OCI-LY7 (cell line): ENCODE data around the gene CCDC187. TPM values are rescaled to one million over a fixed set of nuclear protein-coding genes. Genes with fewer than 3 reads are reported as not detected.

Experiments
- BruUV-seq: library from RNA; stranded (reverse); fragments of 400-500 nt; replicated peaks from 2 replicates; lab custom pipeline; 2021; lab: Mats Ljungman, UMichigan
- CTCF ChIA-PET: fragments of 300-600 bp; sonication (Branson Sonifier 250); formaldehyde crosslinking; loops from one replicate; lab custom pipeline; 2022; ENCODE audit warnings: antibody characterized with exemption; ENCODE audit not compliant: unreplicated experiment; lab: Charles Lee
- POLR2A ChIA-PET: fragments of 300-600 bp; sonication (Branson Sonifier 250); formaldehyde crosslinking; loops from one replicate; lab custom pipeline; 2022; ENCODE audit warnings: antibody characterized with exemption; lab: Charles Lee
- DNase-seq: peaks from one replicate; pipeline ENCODE4 v3.0.0-alpha.2; 2015; ENCODE audit warnings: low spot score
- H2AFZ ChIP-seq: fragments of 200-600 bp; sonication (generic), shearing (Covaris generic); 2 replicates; pipeline ENCODE4 v1.6.1; 2014; ENCODE audit warnings: mild to moderate bottlenecking, antibody characterized with exemption, low read length, moderate library complexity
- H3K27ac ChIP-seq: fragments of 200-600 bp; sonication (generic); 2 replicates; pipeline ENCODE4 v1.5.1; 2014; ENCODE audit warnings: mixed run types, low read depth, mild to moderate bottlenecking, moderate library complexity, low read length, inconsistent platforms; ENCODE audit not compliant: poor library complexity, severe bottlenecking
- H3K36me3 ChIP-seq: fragments of 200-600 bp; sonication (generic); 2 replicates; pipeline ENCODE4 v1.6.1; 2014; ENCODE audit warnings: mild to moderate bottlenecking, antibody characterized with exemption, low read length, moderate library complexity, mixed read lengths; ENCODE audit not compliant: insufficient read depth
- H3K4me1 ChIP-seq: fragments of 200-600 bp; sonication (generic); 2 replicates; pipeline ENCODE4 v1.5.1; 2014; ENCODE audit warnings: mild to moderate bottlenecking, low read length; ENCODE audit not compliant: insufficient read depth, poor library complexity, severe bottlenecking
- H3K4me2 ChIP-seq: fragments of 200-600 bp; sonication (generic); 2 replicates; pipeline ENCODE4 v1.6.1; 2014; ENCODE audit warnings: mild to moderate bottlenecking, low read length
- H3K4me3 ChIP-seq: fragments of 200-600 bp; sonication (generic); 2 replicates; pipeline ENCODE4 v1.5.1; 2014; ENCODE audit warnings: mild to moderate bottlenecking, low read depth, low read length; ENCODE audit not compliant: poor library complexity, severe bottlenecking
- H3K79me2 ChIP-seq: fragments of 200-600 bp; sonication (generic); 2 replicates; pipeline ENCODE4 v1.6.1; 2016; ENCODE audit warnings: low read depth, mild to moderate bottlenecking, low read length, moderate library complexity, mixed read lengths; ENCODE audit not compliant: insufficient read depth
- H3K9me2 ChIP-seq: fragments of 200-600 bp; sonication (generic); 2 replicates; pipeline ENCODE4 v1.6.1; 2016; ENCODE audit warnings: mild to moderate bottlenecking, low read length, mixed read lengths; ENCODE audit not compliant: insufficient read depth
- H3K9me3 ChIP-seq: fragments of 200-600 bp; sonication (generic); 2 replicates; pipeline ENCODE4 v1.6.1; 2014; ENCODE audit warnings: mild to moderate bottlenecking, mixed run types, low read length, mixed read lengths
- H4K20me1 ChIP-seq: fragments of 200-600 bp; sonication (generic); 2 replicates; pipeline ENCODE4 v1.6.1; 2014; ENCODE audit warnings: mild to moderate bottlenecking, antibody characterized with exemption, low read length, moderate library complexity, mixed read lengths; ENCODE audit not compliant: insufficient read depth
- CTCF ChIP-seq: fragments of 200-600 bp; sonication (generic); conservative IDR thresholded peaks from 2 replicates; pipeline ENCODE4 v1.5.1; 2014; ENCODE audit warnings: mild to moderate bottlenecking, antibody characterized with exemption, low read length, moderate library complexity, mixed read lengths
- EZH2phosphoT487 ChIP-seq: fragments of 200-600 bp; sonication (generic); IDR thresholded peaks from 2 replicates; pipeline ENCODE4 v1.6.1; 2018; ENCODE audit warnings: low read depth, borderline replicate concordance, mild to moderate bottlenecking, mixed run types, antibody characterized with exemption, low read length, moderate library complexity, mixed read lengths
- intact Hi-C: fragments of 100-400 bp; cut with micrococcal nuclease; formaldehyde crosslinking; loops from one replicate; pipeline ENCODE4 v1.10.0; 2022; ENCODE audit not compliant: unreplicated experiment
- total RNA-seq, 2 experiments: library from RNA; depleted of rRNA in 1 of 2; stranded (reverse); fragments of >200 nt in 1 of 2; shearing (Covaris generic) in 1 of 2; gene quantifications; 2 replicates each; pipeline ENCODE4 v1.2.3, GENCODE V29; 2014 to 2022

The CCDC187 gene
- total RNA-seq, 2 experiments from 2014 or later: not detected

DNA sequence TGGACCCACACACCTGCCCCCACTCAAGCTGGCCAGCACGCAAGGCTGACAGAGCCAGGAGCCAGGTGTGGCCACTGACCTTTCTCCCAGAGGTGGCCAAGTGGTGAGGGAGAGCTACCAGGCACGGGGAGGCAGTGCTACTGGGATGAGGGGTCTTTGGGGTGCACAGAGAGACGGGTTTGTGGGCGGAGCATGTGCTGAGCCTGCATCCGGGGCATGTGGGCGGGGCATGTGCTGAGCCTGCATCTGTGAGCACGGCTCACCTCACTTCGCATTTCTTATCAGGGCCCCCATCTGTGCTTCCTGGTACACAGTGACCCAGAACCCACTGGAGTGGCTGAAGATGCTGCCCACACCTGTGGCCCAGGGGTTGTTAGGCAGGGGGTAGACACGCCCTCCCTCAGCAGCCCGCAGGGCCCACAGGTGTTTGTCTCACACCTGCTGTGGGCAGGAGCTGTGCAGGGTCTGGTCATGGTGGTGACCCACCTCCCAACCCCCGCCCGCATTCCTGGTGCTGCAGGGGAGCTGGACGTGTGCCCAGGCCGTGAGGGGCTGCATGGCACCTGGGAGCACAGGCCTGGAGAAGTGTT is 21.5 kb downstream of the CCDC187 start:
- TF ChIP-seq EZH2phosphoT487 (no peak), CTCF (no peak)
- ChIA-PET POLR2A (interaction anchor here (1.5 kb wide), 1 partner anchor 15 kb away, joined by 3 read pairs; no protein-coding TSS in a partner anchor), CTCF (no interaction called here)
- Histone ChIP-seq H3K4me2 (peak overlapping the region; percentile 25; the same call in 1 of the 2 replicates), H3K79me2 (no peaks in the 10 kb centered on the region), H3K36me3 (no peaks in the 10 kb centered on the region), H3K27ac (no peak overlapping the region), H3K4me3 (no peak overlapping the region), H3K9me3 (no peaks in the 10 kb centered on the region), H3K9me2 (no peaks in the 10 kb centered on the region), H4K20me1 (no peaks in the 10 kb centered on the region), H2AFZ (no peak overlapping the region), H3K4me1 (peaks cover 17% of the 10 kb centered on the region)
- intact Hi-C loops: loop anchor here (2.0 kb wide), 1 partner anchor 60 kb away; no protein-coding TSS in a partner anchor
- no TSS peak for BruUV-seq
- peak; percentile 62 for DNase-seq

DNA sequence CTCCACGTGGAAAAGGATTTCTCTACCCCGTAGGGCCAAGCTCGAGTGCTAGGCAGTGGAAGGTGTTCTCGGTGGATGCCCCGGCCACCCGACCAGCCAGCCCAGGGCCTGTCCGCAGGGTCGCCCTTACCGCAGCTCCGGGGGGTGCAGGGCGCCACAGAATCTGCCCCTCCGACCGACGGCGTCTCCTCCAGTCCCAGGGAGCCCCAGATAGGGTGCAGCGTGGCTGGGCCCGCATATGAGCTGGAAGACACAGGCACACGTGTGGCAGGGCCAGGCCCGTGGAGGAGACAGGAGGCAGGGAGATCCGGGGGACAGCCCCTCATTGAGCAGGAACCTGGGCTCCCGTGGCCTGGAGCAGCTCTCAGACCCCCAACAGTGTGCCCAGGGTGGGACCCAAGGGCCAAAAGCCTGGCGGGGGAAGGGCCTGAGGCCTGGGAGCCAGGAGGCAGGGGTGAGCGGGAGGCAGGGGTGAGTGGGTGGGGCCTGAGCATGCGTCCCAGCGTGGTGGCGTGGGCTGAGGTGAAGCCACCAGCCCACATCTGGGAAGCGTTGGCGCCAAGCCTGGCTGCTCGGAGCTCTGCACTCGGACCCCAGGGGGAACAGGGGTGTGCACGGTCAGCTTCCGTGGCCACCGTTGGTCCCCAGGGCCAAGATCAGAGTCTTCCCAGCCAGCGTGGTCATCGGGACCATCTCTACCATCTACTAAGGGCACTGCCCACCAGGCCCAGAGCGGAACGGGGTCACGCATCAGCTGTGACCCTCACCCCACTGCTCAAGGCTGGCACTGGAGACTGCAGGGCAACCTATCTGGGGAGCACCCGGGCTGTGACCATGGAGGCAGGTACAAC is 22.2 kb downstream of the CCDC187 start:
- TF ChIP-seq CTCF: no peak
- no peak for TF ChIP-seq EZH2phosphoT487
- Histone ChIP-seq H4K20me1 (no peaks in the 10 kb centered on the region), H2AFZ (no peak overlapping the region), H3K4me1 (peaks cover 17% of the 10 kb centered on the region), H3K27ac (no peak overlapping the region), H3K4me2 (peak overlapping the region; percentile 25; the same call in 1 of the 2 replicates), H3K9me3 (no peaks in the 10 kb centered on the region), H3K4me3 (no peak overlapping the region), H3K9me2 (no peaks in the 10 kb centered on the region), H3K36me3 (no peaks in the 10 kb centered on the region), H3K79me2 (no peaks in the 10 kb centered on the region)
- BruUV-seq: no TSS peak
- POLR2A ChIA-PET: interaction anchor here (1.5 kb wide), 1 partner anchor 14 kb away, joined by 3 read pairs; no protein-coding TSS in a partner anchor
- DNase-seq: no peak
- CTCF ChIA-PET: no interaction called here
- intact Hi-C loops: loop anchor here (2.0 kb wide), 1 partner anchor 59 kb away; no protein-coding TSS in a partner anchor
